OCI-LY7 (cell line): Measurements from ENCODE around the gene TBC1D10A. TPM values are rescaled to one million over a fixed set of nuclear protein-coding genes. Genes with fewer than 3 reads are reported as not detected.

ENCODE experiments used
- BruUV-seq: library from RNA; stranded (reverse); fragments of 400-500 nt; replicated peaks from 2 replicates; lab custom pipeline; 2021; lab: Mats Ljungman, UMichigan
- CTCF ChIA-PET: fragments of 300-600 bp; sonication (Branson Sonifier 250); formaldehyde crosslinking; loops from one replicate; lab custom pipeline; 2022; ENCODE audit warnings: antibody characterized with exemption; ENCODE audit not compliant: unreplicated experiment; lab: Charles Lee
- POLR2A ChIA-PET: fragments of 300-600 bp; sonication (Branson Sonifier 250); formaldehyde crosslinking; loops from one replicate; lab custom pipeline; 2022; ENCODE audit warnings: antibody characterized with exemption; lab: Charles Lee
- DNase-seq: peaks from one replicate; pipeline ENCODE4 v3.0.0-alpha.2; 2015; ENCODE audit warnings: low spot score
- H2AFZ ChIP-seq: fragments of 200-600 bp; sonication (generic), shearing (Covaris generic); 2 replicates; pipeline ENCODE4 v1.6.1; 2014; ENCODE audit warnings: mild to moderate bottlenecking, antibody characterized with exemption, low read length, moderate library complexity
- H3K27ac ChIP-seq: fragments of 200-600 bp; sonication (generic); 2 replicates; pipeline ENCODE4 v1.5.1; 2014; ENCODE audit warnings: mixed run types, low read depth, mild to moderate bottlenecking, moderate library complexity, low read length, inconsistent platforms; ENCODE audit not compliant: poor library complexity, severe bottlenecking
- H3K36me3 ChIP-seq: fragments of 200-600 bp; sonication (generic); 2 replicates; pipeline ENCODE4 v1.6.1; 2014; ENCODE audit warnings: mild to moderate bottlenecking, antibody characterized with exemption, low read length, moderate library complexity, mixed read lengths; ENCODE audit not compliant: insufficient read depth
- H3K4me1 ChIP-seq: fragments of 200-600 bp; sonication (generic); 2 replicates; pipeline ENCODE4 v1.5.1; 2014; ENCODE audit warnings: mild to moderate bottlenecking, low read length; ENCODE audit not compliant: insufficient read depth, poor library complexity, severe bottlenecking
- H3K4me2 ChIP-seq: fragments of 200-600 bp; sonication (generic); 2 replicates; pipeline ENCODE4 v1.6.1; 2014; ENCODE audit warnings: mild to moderate bottlenecking, low read length
- H3K4me3 ChIP-seq: fragments of 200-600 bp; sonication (generic); 2 replicates; pipeline ENCODE4 v1.5.1; 2014; ENCODE audit warnings: mild to moderate bottlenecking, low read depth, low read length; ENCODE audit not compliant: poor library complexity, severe bottlenecking
- H3K79me2 ChIP-seq: fragments of 200-600 bp; sonication (generic); 2 replicates; pipeline ENCODE4 v1.6.1; 2016; ENCODE audit warnings: low read depth, mild to moderate bottlenecking, low read length, moderate library complexity, mixed read lengths; ENCODE audit not compliant: insufficient read depth
- H3K9me2 ChIP-seq: fragments of 200-600 bp; sonication (generic); 2 replicates; pipeline ENCODE4 v1.6.1; 2016; ENCODE audit warnings: mild to moderate bottlenecking, low read length, mixed read lengths; ENCODE audit not compliant: insufficient read depth
- H3K9me3 ChIP-seq: fragments of 200-600 bp; sonication (generic); 2 replicates; pipeline ENCODE4 v1.6.1; 2014; ENCODE audit warnings: mild to moderate bottlenecking, mixed run types, low read length, mixed read lengths
- H4K20me1 ChIP-seq: fragments of 200-600 bp; sonication (generic); 2 replicates; pipeline ENCODE4 v1.6.1; 2014; ENCODE audit warnings: mild to moderate bottlenecking, antibody characterized with exemption, low read length, moderate library complexity, mixed read lengths; ENCODE audit not compliant: insufficient read depth
- EZH2phosphoT487 ChIP-seq: fragments of 200-600 bp; sonication (generic); IDR thresholded peaks from 2 replicates; pipeline ENCODE4 v1.6.1; 2018; ENCODE audit warnings: low read depth, borderline replicate concordance, mild to moderate bottlenecking, mixed run types, antibody characterized with exemption, low read length, moderate library complexity, mixed read lengths
- intact Hi-C: fragments of 100-400 bp; cut with micrococcal nuclease; formaldehyde crosslinking; loops from one replicate; pipeline ENCODE4 v1.10.0; 2022; ENCODE audit not compliant: unreplicated experiment
- total RNA-seq, 2 experiments: library from RNA; depleted of rRNA in 1 of 2; stranded (reverse); fragments of >200 nt in 1 of 2; shearing (Covaris generic) in 1 of 2; gene quantifications; 2 replicates each; pipeline ENCODE4 v1.2.3, GENCODE V29; 2014 to 2022
- TF ChIP-seq, protein P1 (sequence below): fragments of 200-600 bp; sonication (generic); conservative IDR thresholded peaks from 2 replicates; pipeline ENCODE4 v1.5.1; 2014; ENCODE audit warnings: mild to moderate bottlenecking, antibody characterized with exemption, low read length, moderate library complexity, mixed read lengths

Gene TBC1D10A
- total RNA-seq, 2 experiments from 2014 or later, result 15.1 to 16.2 TPM

DNA sequence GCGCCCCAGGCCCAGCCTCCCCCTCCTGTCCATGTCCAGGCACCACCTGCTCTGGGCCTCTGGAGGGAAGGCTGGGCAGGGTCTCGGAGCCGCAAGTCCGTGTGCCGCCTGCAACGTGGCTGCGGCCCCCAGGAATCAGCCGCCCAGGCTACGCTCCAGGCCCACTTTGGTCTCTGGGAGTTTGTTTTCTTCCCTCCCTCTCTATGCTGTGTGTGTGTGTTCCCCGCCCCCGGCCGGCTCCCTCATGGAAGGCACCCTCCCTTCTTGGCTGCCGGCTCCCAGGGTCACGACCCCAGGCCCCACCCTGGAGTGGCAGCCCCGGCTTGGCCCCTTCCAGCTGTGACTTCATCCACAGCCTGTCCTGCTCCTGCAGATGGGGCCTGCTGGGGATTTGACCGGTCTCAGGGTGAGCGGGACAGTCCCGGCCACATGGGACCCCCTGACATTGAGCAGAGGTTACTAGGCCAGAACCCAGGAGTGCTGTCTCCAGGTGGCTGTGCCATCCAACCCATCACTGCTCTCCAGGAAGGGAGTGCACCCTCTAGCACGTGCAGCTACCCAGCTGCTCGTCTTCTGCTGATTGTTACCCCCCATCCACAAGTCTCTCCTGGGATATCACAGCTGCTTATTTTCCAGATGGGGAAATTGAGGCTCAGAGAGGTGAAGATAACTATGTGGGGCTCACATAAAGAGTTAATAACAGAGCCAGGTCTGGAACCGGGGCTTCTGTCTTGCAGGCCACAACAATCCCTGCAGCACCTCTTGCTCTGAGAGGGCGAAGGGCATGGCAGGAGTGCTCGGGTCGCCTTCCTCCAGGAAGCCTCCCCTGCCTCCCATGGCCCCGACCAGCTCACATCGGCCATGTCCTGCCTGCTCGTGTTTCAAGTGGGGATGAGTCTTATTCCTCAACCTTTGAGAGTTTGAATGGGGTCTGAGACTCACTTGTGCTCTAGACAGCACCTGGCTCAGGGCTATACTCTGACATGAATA, 77.4 kb downstream of the TBC1D10A start:
- CTCF ChIA-PET, result no interaction called here
- no peaks in the 10 kb centered on the region for H3K4me1 ChIP-seq
- BruUV-seq, result no TSS peak

DNA sequence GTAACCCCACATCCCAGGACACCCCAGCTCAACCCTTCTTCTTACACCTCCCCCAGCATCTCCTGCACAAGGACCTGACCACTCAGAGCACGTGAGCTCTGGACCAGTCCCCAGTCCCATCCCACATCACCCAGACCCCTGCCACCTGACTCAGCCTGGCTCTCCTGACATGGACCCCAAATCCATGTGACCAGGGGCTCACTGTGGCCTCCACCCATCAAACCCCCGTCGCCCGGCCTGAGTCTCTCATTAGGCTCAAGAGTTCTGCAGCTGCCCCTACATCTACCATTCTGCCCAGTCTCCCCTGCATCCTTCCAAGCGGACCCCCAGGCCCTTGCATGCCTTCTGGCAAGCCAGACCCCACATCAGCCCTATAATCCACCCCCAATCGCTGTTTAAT, 78.3 kb downstream of the TBC1D10A start:
- H3K9me2 ChIP-seq, result no peaks in the 10 kb centered on the region
- H3K4me3 ChIP-seq, result no peak overlapping the region
- BruUV-seq, result no TSS peak
- H3K27ac ChIP-seq, result no peak overlapping the region
- no peak overlapping the region for H3K4me2 ChIP-seq
- no peak for DNase-seq
- intact Hi-C loops, result no loop called here
- H3K79me2 ChIP-seq, result no peaks in the 10 kb centered on the region
- TF ChIP-seq, protein P1, sequence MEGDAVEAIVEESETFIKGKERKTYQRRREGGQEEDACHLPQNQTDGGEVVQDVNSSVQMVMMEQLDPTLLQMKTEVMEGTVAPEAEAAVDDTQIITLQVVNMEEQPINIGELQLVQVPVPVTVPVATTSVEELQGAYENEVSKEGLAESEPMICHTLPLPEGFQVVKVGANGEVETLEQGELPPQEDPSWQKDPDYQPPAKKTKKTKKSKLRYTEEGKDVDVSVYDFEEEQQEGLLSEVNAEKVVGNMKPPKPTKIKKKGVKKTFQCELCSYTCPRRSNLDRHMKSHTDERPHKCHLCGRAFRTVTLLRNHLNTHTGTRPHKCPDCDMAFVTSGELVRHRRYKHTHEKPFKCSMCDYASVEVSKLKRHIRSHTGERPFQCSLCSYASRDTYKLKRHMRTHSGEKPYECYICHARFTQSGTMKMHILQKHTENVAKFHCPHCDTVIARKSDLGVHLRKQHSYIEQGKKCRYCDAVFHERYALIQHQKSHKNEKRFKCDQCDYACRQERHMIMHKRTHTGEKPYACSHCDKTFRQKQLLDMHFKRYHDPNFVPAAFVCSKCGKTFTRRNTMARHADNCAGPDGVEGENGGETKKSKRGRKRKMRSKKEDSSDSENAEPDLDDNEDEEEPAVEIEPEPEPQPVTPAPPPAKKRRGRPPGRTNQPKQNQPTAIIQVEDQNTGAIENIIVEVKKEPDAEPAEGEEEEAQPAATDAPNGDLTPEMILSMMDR, result no peak
- TF ChIP-seq EZH2phosphoT487, result no peak
- no peaks in the 10 kb centered on the region for H3K9me3 ChIP-seq
- no peaks in the 10 kb centered on the region for H4K20me1 ChIP-seq
- H2AFZ ChIP-seq, result no peak overlapping the region
- ChIA-PET CTCF (no interaction called here), POLR2A (no interaction called here)
- H3K36me3 ChIP-seq, result no peaks in the 10 kb centered on the region
- H3K4me1 ChIP-seq, result no peaks in the 10 kb centered on the region

More for the DNA sequence above, 77.4 kb downstream of the TBC1D10A start:
- H3K9me3 ChIP-seq, result no peaks in the 10 kb centered on the region
- H3K4me2 ChIP-seq, result no peak overlapping the region
- H2AFZ ChIP-seq, result no peak overlapping the region
- no peaks in the 10 kb centered on the region for H3K36me3 ChIP-seq
- intact Hi-C loops, result no loop called here
- TF ChIP-seq, protein P1, result no peak
- TF ChIP-seq EZH2phosphoT487, result no peak
- H3K4me3 ChIP-seq, result no peak overlapping the region
- no peaks in the 10 kb centered on the region for H3K9me2 ChIP-seq
- no peak overlapping the region for H3K27ac ChIP-seq
- no peak for DNase-seq
- no peaks in the 10 kb centered on the region for H4K20me1 ChIP-seq
- POLR2A ChIA-PET, result interaction anchor here (0.7 kb wide), 1 partner anchor 72 kb away, joined by 3 read pairs; no protein-coding TSS in a partner anchor
- H3K79me2 ChIP-seq, result no peaks in the 10 kb centered on the region

DNA sequence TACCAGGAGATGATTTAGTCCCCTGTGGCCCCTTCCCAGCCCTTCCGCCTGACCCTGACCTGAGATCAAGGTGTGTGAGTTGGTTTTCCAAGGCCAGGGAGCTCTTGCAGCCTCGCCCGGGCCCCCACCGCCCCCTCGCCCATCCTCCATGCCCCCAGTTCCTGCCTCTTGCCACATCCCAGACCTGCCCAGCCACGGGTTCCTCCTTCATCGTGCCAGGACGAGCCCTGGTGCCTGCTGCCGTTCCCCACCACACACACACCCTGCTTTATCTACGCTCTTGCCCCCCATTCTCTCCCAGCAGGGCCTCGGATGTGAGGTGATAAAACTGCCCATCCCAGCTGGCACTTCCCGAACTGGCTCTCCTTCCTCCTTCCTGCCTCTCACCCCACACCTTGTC, 78.8 kb downstream of the TBC1D10A start:
- intact Hi-C loops, result no loop called here
- no peaks in the 10 kb centered on the region for H3K4me1 ChIP-seq
- no peak overlapping the region for H2AFZ ChIP-seq
- no peaks in the 10 kb centered on the region for H3K9me2 ChIP-seq
- H3K4me2 ChIP-seq, result no peak overlapping the region
- H3K79me2 ChIP-seq, result no peaks in the 10 kb centered on the region
- ChIA-PET CTCF (no interaction called here), POLR2A (no interaction called here)
- no peak overlapping the region for H3K27ac ChIP-seq
- no peaks in the 10 kb centered on the region for H4K20me1 ChIP-seq
- no peaks in the 10 kb centered on the region for H3K36me3 ChIP-seq
- DNase-seq, result no peak
- TF ChIP-seq EZH2phosphoT487, result no peak
- TF ChIP-seq, protein P1, result no peak
- H3K4me3 ChIP-seq, result no peak overlapping the region
- BruUV-seq, result no TSS peak
- no peaks in the 10 kb centered on the region for H3K9me3 ChIP-seq
